Gastroesophageal sphincter (tissue), 4 donors: ENCODE measurements around the gene NME8. TPM values are rescaled to one million over a fixed set of nuclear protein-coding genes. Genes with fewer than 3 reads are reported as not detected.

ENCODE experiments used
- ATAC-seq: fragments of 150-250 bp; one replicate; pipeline ENCODE4 v1.9.1; 2016; ENCODE audit warnings: mild to moderate bottlenecking, moderate library complexity
- H3K27ac ChIP-seq, 4 donors: fragments of 200-600 bp; sonication (generic) in 3 of 4; 1 replicate in 3 of 4; 2 replicates in 1 of 4; pipeline ENCODE4 v1.5.1; 2016 to 2019
- H3K27me3 ChIP-seq: fragments of 200-600 bp; sonication (generic); one replicate; pipeline ENCODE4 v1.5.1; 2019
- H3K36me3 ChIP-seq, 2 donors: fragments of 200-600 bp; sonication (generic); one replicate each; pipeline ENCODE4 v1.5.1; 2019; ENCODE audit warnings: control low read depth in 1 of 2
- H3K4me1 ChIP-seq, 3 donors: fragments of 200-600 bp; sonication (generic); 1 replicate in 2 of 3; 2 replicates in 1 of 3; pipeline ENCODE4 v1.5.1; 2016 to 2019; ENCODE audit warnings: control low read depth in 2 of 3
- H3K4me3 ChIP-seq, 2 donors: fragments of 200-600 bp; sonication (generic); one replicate each; pipeline ENCODE4 v1.5.1; 2019; ENCODE audit warnings: mild to moderate bottlenecking in 1 of 2, moderate library complexity in 1 of 2
- H3K9me3 ChIP-seq, 3 donors: fragments of 200-600 bp; sonication (generic); one replicate each; pipeline ENCODE4 v1.5.1; 2017 to 2019; ENCODE audit warnings: control low read depth in 2 of 3
- EP300 ChIP-seq: sonication (generic); formaldehyde crosslinking; IDR thresholded peaks from one replicate; pipeline ENCODE4 v1.6.1; 2017; ENCODE audit warnings: antibody characterized with exemption, mild to moderate bottlenecking
- POLR2A ChIP-seq, 2 donors: fragments of 450-650 bp; IDR thresholded peaks; one replicate each; pipeline ENCODE4 v1.6.1; 2017; ENCODE audit warnings: antibody characterized with exemption in 2 of 2, mild to moderate bottlenecking in 2 of 2, moderate library complexity in 1 of 2
- POLR2AphosphoS5 ChIP-seq: sonication (generic); formaldehyde crosslinking; IDR thresholded peaks from one replicate; pipeline ENCODE4 v1.6.1; 2017; ENCODE audit warnings: antibody characterized with exemption
- WGBS, 2 donors: methylation state at CpG; one replicate each; pipeline ENCODE4 v1.1.5; 2018; ENCODE audit warnings: low coverage in 1 of 2; 5-methylcytosine and 5-hydroxymethylcytosine counted together
- total RNA-seq, 4 donors: library from RNA; depleted of rRNA; stranded (reverse); fragments of >200 nt; gene quantifications; one replicate each; pipeline ENCODE4 v1.1.0, GENCODE V29; 2016
- TF ChIP-seq, protein P1 (sequence below), 4 experiments: fragments of 200-600 bp in 2 of 4; fragments of 450-650 bp in 2 of 4; sonication (generic) in 1 of 4; IDR thresholded peaks; one replicate each; pipeline ENCODE4 v1.5.1; 2017 to 2019; ENCODE audit warnings: antibody characterized with exemption in 4 of 4, mild to moderate bottlenecking in 2 of 4, moderate library complexity in 2 of 4

NME8 gene
- total RNA-seq, 4 donors from 2014 or later: 2.8 TPM; not detected in 3

DNA sequence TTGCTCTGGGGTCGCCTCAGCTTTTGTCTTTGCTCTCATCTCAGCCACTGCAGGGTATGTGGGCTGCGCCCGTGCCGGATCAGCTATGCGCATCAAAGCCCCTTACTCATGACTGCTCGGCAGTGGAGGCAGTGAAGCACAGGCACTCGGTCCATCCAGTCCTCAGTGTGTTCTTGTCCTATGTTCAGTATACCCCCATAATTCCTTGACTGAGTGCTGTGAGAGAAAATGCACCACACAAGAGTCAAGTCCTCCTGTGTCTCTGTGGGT, 99.5 kb downstream of the NME8 start:
- no peak for ATAC-seq
- 82 to 83% methylated on average over 1 to 2 of the region's 7 CpGs for WGBS, 2 donors
- Histone ChIP-seq H3K4me1 (peaks cover 0 to 22% (median 0%) of the 10 kb centered on the region in 3 donors), H3K27ac (no peak overlapping the region), H3K9me3 (no peaks in the 10 kb centered on the region), H3K27me3 (no peaks in the 10 kb centered on the region), H3K4me3 (no peak overlapping the region), H3K36me3 (peaks cover 0 to 26% of the 10 kb centered on the region in 2 donors)
- TF ChIP-seq EP300 (no peak), POLR2AphosphoS5 (no peak), POLR2A (IDR thresholded peaks at IDR 0.05) (no peak)
- TF ChIP-seq, protein P1, sequence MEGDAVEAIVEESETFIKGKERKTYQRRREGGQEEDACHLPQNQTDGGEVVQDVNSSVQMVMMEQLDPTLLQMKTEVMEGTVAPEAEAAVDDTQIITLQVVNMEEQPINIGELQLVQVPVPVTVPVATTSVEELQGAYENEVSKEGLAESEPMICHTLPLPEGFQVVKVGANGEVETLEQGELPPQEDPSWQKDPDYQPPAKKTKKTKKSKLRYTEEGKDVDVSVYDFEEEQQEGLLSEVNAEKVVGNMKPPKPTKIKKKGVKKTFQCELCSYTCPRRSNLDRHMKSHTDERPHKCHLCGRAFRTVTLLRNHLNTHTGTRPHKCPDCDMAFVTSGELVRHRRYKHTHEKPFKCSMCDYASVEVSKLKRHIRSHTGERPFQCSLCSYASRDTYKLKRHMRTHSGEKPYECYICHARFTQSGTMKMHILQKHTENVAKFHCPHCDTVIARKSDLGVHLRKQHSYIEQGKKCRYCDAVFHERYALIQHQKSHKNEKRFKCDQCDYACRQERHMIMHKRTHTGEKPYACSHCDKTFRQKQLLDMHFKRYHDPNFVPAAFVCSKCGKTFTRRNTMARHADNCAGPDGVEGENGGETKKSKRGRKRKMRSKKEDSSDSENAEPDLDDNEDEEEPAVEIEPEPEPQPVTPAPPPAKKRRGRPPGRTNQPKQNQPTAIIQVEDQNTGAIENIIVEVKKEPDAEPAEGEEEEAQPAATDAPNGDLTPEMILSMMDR (IDR thresholded peaks at IDR 0.05): no peak

Other genes with a start within 250 kb of the NME8 start
- 1 to 10 TPM in 1 of 4 donors, not detected in 3; 1.2 TPM for gene GPR141, start 164.8 kb upstream of the NME8 start, total RNA-seq
- gene SFRP4, start 68.2 kb downstream of the NME8 start, total RNA-seq: 10 to 100 TPM in 1 of 4 donors, 1 to 10 TPM in 3; 1.4 to 11.0 (median 5.1) TPM
- 10 to 100 TPM; 14.3 to 43.8 (median 19.0) TPM for gene EPDR1, start 72.0 kb downstream of the NME8 start, total RNA-seq